Stimulated activated CD4-positive, alpha-beta T cell treated with anti-CD3 and anti-CD28 coated beads, Interleukin-4, amount 100 ng/mL, for 4 hours (primary cell): ENCODE data around the gene ADAP1.
"Not testable (repeated sequence)": the region's sequence is repeated elsewhere in the genome, so short reads cannot be mapped to it uniquely, and the experiment has no call there.

Experiments
- DNase-seq, 2 experiments: peaks; one replicate each; pipeline ENCODE4 v3.0.0-alpha.2; 2020

Gene ADAP1

DNA sequence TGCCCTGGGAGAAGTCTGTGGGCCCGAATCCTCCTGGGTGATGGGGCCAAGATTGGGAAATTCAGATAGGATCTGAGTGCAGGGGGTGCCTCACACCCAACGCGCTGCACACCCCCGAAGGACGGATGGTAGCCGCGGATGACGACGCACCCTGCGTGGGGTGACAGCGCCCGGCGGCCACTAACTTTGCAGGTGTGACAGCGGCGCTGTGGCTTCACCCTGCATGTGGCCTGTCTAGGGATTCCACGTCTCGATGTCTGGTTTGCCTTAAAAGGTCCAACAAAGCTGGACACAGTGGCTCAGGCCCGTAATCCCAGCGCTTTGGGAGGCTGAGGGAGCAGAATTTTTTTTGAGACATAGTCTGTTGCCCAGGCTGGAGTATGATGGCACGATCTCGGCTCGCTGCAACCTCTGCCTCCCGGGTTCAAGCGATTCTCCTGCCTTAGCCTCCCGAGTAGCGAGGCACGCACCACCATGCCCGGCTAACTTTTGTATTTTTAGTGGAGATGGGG lies 18.6 kb downstream of the ADAP1 start:
- DNase-seq: no peak

DNA sequence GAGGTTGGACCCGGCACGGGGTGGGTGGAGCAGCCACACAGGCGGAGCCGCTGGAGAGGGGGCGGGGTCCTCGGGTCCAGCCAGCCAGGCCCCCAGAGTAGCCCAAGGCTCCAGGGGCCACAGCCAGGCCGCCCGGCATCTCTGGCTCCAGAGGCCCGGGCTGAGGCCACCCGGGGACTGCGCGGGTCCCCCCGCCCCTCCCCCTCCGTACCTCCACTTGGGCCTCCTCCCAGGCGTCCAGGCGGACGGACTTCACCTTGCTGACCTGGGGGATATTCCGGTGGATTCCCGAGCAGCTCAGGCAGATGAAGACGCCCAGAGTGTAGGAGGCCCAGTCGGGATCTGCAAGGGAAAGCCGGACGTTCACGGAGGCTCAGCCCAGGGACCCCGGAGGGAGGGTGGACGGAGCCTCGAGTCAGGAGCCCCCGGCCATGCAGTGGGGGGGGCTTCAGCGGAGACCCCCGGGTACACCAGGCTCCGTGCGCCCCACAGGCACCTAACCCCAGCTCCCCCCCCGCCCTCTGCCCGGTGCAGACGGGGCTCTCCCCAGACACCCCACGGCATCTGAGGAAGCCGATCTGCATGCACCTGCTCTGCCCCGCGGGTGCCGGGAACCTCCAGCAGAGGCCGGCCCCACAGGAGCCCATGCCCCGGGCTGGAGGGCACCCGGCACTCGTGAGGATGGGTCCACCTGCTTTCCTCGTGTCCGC lies 19.2 kb downstream of the ADAP1 start:
- no peak for DNase-seq

DNA sequence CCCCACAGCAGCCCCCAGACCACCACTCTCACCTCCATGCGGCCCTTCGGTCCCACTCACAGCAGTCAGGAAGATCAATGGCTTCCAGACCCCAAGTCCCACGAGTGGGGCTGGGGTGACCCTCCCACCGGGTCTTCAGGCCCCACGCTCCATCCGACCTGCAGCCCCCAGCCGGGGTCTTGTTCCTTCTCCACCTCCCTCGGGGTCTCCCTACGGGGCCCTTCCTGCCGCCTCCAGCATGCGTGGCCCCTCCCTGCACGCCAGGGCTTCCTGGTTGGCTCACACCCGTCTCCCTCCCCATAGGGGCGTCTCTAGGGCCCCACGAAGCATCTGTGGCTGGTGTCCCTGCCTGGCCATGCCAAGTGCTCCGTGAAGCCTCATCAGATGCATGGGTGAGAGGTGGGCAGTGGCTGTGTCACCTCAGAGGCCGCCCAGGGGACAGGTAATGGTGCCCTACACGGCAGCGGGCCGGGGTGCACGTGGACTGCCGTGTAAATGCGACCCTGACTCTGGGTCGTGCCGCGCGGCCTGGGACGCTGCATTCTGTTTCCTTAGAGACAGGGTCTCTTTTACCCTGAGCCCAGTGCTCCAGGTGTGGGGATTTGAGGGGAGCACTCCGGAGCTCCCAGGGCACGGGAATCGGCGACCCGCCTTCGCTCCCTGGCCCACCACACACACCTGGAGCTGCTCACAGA lies 19.9 kb downstream of the ADAP1 start:
- no peak for DNase-seq

DNA sequence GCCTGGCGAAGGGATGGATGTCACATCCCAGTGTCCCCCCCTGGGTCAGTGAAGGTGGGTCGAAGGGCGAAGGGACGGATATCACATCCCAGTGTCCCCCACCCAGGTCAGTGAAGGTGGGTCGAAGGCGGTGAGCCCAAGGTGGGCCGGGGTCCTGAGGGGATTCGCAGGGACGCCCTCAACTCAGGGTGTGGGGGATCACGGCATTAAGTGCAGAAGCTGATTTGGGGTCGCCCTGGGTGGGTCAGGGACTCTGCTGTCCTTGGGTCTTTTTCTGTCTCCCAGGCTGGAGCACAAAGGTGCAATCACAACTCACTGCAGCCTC lies 21.9 kb downstream of the ADAP1 start:
- no peak for DNase-seq

DNA sequence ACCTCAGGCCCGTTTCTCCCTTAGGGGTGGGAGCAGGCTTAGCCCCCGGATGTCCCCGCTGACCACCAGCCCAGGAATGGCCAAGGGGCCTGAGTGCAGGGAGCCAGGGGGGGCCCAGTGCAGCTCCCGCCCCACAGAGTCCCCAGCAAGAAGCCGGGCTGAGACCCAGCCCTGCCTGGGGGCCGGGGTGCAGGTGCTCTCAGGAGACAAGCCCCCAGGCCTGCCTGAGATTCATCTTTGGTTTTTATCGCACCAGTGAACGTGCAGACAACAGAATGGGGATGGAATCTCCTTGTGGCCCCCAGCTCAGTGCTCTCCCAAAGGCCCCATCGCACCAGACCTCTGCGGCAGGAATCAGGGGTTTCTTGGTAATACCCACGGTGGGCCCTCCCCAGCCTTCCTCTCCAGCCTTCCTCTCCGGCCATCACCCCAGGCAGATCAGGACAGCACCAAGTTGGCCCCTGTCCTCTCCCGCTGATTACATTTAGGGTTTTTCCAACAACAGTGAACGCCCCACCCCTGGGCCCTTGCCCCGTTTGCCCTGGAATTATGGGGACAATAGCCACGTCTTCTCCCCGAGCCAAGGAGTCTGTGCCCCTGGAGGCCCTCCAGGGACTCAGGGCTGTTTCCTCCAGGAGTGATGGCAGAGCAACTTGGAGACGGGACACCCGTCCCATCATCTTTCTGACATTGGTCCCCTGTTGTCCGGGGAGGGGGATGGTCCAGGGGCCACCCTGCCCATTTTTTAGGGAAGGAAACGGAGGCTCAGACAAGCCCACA lies 22.4 kb downstream of the ADAP1 start:
- DNase-seq: no peak

DNA sequence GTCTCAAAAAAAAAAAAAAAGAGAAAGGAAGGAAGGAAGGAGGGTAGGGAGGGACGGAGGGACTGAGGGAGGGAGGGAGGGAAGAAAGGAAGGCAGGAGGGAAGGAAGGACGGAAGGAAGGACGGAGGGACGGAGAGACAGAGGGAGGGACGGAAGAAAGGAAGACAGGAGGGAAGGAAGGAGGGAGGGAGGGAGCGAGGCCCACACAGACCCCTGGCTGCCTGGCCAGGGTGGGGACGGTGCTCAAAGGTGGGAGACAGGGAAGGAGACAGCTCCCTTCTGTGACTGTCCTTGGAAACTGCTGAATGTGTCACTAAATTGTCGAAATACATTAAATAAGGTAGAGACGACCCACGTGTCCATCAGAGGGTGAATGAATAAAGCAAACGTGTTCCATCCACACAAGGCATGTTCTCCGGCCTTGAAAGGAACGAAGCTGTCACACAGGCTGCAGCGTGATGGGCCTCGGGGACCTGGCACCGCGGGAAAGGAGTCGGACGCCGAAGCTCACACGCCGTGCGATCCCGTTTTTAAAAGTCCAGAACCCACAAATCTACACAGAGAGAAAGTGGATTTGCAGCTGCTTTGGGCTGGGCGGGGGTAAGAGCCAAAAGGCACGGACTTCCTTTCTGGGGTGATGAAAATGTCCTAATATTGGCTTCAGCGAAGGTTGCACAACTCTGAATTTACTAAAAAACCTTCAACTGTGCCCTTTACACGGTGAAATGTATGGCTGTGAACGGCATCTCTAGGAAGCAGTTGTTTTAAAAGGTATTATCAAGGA lies 23.3 kb downstream of the ADAP1 start:
- no peak for DNase-seq

DNA sequence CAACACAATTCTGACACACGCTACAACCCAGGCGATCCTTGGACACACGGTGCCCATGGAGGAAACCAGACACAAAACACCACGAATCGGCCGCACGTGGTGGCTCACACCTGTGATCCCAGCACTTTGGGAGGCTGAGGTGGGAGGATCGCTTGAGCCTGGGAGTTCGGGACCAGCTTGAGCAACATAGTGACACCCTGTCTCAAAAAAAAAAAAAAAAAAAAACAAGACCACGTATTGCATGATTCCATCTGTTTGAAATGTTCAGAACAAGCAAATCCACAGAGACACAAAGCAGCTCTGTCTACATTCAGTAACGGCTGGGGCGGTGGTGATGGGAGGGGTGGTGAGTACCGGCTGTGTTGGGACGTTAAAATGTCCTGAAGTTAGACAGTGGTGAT lies 25.2 kb downstream of the ADAP1 start:
- no peak for DNase-seq

DNA sequence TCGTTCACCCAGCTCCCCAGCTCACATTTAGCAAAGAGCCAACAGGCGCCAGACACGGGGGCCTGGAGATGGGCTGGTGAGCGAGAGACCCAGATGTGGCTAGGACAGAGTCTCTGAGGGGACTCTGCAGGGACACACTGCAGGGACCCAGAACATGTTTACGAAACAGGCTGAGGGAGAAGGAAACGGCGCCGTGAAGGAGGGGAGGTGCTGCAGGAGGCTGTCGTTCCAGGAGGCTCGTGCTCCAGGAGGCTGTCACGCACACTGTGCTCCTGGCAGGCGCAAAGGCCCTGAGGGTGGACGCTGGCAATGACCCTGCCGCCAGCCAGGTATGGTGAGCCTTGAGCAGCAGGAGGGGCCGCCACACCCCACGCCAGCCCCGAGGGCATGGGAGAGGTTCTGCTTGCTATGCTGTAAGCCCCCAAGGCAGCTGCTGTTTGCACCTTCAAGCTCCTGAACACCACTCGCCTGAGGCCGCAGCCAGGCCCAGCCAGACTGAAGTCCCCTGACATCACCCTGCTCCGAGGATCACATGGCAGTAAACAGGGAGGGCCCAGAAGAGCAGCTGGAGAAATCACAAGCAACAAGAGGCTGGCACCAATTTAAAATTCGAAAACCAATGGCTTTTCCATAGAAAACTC lies 27.3 kb downstream of the ADAP1 start:
- DNase-seq: peak in 1 of 2 experiments; percentile 0

DNA sequence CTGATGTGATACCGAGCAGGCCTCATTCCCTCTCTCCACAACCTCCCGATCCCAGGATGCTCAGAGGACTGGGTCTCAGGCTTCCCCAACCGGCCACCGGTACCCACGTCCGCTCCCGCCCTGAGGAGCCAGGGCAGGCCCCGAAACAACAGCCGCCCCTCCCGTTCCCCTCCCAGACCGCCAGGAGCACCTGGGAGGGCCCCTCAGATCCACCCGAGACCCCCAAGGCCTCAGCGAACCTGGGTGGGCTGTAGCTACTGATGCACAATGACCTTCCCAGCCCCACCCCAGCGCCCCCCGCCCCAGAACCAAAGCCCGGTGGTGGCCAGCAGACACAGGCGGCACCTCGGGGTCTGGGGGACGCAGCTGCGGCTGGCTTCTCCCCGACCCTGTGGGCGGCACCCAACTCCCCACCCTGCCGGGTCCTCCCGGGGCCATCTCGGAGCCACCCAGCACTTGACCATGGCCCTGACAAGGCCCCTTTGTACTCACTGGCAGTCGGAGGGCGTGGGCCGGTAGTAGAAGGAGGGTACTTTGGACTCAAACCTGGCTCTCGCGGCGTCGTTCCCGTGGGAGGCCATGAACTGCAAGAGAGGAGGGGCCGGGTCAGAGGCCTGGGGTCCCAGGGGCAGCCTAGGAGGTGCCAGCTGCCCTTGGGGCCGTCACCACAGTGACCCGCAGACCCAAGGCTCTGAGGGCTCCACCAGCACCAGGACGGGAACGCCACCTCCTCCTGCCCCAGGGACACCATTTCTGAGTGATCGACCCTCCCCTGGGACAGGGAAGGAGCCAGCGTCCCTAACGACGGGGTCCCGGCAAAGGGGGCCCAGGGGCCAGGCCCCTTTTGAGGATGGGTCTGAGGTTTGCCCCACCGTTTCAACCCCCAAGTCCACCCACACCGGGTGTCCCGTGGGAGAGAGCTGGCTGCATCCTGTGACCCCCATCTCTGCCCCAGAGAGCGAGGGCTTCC lies 28.1 kb downstream of the ADAP1 start:
- DNase-seq: peak in 1 of 2 experiments; percentile 0

DNA sequence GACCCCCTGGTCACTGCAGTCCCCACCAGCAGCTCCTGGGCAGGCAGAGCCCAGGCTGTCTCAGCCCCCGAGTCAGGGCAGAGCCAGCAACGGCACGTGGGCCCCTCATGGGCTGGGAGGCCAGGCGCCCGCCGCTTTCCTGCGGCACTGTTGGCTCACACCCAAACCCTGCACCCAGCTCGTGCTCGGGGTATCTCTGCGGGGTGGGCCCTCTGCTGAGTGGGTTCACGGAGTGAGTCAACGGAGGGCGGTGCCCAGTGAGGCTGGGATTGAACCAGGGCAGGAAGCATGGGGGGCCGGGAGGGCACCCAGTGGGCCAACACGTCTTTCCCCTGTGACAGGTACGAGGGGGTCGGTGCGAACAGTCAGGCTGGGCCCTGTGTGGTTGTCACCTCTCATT lies 28.9 kb downstream of the ADAP1 start:
- no peak for DNase-seq

DNA sequence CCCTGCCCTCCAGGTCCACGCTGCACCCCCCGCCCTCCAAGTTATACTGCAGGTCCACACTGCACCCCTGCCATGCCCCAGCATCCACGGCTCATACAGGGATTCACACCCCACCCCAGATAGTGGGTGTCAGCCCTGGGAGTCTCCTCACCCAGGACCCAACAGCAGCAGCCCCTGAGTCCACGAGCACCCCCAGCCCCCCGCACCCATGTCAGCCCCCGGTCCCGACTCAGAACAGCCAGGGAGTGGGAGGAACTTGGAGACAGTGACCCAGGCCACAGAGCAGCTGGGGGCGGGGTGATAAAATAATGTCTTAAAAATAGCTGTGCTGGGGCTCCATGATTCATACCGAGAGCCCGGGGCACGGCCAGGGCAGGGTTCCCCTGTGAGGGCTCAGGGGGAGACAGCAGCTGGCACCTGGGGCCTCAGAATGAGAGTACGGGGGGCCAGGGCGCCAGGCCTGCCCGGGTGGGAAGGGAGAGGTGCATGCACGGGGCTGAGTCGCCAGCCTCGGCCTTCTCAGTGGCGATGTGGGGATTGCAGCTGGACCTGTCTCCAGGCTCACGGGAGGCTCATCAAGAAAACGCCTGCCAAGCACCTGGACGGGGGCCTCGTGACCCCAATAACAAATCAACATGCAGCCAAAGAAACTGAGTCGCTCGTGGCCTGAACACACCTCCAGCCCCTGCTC lies 29.8 kb downstream of the ADAP1 start:
- DNase-seq: peak; percentile 43 to 55

DNA sequence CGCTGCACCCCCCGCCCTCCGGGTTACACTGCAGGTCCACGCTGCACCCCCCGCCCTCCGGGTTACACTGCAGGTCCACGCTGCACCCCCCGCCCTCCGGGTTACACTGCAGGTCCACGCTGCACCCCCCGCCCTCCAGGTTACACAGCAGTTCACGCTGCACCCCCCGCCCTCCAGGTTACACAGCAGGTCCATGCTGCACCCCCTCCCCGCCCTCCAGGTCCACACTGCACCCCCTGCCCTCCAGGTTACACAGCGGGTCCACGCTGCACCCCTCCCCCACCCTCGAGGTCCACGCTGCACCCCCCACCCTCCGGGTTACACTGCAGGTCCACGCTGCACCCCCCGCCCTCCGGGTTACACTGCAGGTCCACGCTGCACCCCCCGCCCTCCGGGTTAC lies 30.4 kb downstream of the ADAP1 start:
- DNase-seq: not testable (repeated sequence)

DNA sequence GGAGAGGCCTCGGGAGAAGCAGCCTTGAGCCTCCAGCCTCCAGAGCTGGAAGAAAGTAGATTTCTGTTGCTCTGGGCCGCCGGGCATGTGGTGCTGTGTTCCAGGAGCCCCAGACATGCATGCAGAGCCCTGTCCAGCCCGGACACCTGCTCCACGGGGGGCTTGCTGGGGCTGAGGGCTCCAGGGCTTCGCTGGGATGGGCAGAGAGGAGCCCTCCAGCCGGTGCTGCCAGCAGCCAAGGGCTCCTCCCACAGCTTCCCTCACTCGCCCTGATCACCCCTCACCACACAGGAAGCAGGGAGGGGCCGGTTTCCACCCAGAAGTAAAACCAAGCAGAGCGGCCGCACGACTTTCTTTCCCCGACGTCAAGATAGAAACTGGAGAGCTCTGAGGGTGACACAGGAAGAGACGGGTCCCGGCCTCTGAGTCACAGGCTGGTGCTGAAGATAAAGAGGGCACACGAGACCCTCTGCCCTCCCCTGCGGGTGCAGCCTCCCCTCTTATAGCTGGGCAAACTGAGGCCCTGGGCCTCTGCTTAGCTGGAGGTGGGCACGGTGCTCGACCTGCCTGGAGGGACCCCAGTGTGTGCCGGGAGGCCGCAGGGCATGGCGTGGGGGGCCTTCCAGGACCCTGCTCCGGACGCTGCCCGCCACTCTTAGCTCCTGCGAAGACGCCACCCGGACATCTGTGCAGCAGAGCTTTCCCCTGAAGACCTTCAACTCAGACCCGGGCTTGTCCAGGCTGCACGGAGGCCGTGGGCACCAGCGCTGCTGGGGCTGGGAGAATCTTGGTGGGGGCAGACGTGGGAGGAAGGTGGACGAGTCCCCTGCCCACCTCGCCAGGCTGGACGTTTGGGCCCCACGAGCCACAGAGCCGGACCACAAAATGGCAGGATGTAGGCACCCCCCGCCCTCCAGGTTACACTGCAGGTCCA lies 31.1 kb downstream of the ADAP1 start:
- peak; percentile 84 to 93 for DNase-seq

DNA sequence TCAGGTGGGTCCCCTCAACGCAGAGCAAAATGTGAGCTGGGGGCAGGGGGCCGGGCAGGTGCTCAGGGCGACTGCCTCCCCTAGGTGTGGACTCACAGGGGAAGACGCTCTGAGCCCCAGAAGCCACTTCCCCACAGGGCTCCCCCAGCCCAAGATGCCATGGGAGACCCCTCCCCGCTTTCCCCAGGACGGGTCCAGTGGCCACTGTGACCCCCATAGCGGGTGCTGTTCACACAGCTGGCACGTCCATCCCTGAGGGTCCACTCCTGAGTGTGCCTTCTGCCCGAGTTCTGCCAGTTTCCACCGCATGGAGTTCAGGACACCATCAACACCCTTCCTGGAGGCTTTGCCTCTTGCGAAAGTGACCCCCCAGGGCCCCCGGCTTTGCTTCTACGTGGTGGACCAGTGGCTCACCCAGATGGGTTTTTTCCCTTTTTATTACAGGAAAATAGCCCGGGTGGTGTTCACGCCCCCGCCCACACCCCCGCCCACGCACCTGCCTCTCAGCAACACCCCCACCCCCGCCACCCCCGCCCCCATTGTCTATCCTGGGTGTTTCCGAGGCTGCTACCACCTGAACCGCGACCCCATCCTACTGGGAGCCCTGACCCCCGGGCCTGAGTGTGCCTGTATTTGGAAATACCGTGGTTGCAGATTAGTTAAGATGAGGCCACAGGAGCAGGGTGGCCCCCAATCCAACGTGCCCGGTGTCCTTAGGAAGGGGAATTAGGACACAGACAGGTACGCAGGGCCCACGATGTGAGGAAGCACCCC lies 32.0 kb downstream of the ADAP1 start:
- peak; percentile 50 to 61 for DNase-seq

DNA sequence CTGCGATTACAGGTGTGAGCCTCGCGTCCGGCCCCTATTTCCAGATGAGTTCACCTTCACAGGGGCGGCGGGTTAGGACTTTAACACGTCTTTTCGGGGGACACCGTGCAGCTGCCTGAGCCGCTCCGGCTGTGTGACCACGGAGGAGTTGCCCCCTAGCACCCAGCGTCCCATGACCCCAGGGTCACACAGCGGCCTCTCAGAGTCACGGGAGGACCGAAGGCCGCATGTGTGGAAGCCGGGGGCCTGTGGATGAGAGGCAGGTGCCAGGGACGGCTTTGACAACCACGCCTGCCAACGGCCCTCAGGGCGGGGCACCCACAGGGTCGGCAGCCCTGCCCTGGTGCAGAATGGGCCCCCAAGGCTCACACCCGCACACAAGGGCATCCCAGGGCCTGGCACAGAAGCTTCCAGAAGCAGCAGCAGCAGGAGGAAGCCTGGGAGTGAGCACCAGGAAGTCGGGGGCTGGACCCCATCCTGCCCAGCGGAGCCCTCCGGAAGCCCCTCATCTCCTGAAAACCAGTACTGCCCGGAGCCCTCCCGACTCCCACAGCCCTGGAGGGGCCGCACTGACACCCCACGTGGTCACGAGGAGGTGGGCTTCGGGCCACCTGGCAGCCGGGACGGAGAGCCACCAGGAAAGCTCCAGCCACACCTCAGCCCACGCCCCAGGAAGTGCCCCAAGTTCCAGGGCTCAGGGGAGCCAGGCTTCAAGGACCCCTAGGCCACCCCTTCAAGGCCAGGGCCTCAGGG lies 32.7 kb downstream of the ADAP1 start:
- DNase-seq: no peak

DNA sequence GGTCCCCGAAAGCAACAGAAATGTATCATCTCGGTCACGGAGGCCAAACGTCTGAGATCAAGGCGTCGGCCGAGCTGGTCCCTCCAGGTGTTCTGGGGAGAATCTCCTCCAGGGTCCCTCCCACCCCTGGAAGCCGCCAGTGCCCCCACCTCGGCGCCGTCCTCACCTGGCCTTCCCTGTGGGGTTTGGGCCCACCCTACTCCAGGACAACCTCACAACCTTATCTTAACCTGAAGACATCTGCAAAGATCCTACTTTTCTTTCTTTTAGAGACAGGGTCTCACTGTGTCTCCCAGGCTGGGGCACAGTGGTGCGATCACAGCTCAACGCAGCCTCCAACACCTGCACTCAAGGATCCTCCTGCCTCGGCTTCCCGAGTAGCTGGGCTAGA lies 33.4 kb downstream of the ADAP1 start:
- DNase-seq: no peak

DNA sequence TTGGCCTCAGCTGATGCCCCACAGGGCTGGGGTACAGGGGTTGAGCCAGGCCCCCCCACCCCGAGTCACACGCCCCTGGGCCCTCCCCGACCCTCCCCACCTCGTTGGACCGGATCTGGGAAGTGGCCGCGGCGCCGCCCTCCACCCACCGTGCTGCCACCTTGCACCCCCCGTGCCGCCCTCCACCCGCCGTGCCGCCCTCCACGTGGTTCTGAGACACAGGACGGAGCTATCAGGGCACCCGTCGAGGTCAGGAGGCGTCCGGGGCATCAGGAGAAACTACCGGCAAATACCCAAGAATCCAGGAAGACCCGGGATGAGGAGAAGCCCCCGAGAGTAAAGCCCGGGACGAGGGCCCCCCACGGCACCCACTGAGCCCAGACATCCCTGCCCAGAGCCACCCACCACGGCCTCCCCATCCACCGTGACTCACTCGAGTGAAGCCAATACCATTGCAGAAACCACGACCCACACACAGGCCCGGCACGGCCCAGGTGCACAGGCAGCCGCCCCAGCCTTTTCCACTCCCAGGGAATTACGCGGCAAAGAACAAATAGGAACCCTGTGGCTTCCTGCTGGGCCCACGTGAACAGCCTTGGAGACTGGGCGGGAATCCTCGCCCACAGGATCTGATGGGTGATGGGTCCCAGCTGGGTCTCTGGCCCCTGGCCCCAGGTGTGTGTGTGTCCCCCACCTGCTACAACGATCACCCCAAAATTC lies 34.0 kb downstream of the ADAP1 start:
- peak; percentile 35 to 39 for DNase-seq
